Umbilical cord (tissue), 2 donors: ENCODE data around the gene CLEC3A. TPM values are rescaled to one million over a fixed set of nuclear protein-coding genes. Genes with fewer than 3 reads are reported as not detected.
A peak's percentile ranks its signal among the peaks of the same experiment; 100 is the strongest.
"Not testable (repeated sequence)": the region's sequence is repeated elsewhere in the genome, so short reads cannot be mapped to it uniquely, and the experiment has no call there.

Experiments
- DNase-seq: peaks from one replicate; pipeline ENCODE4 v3.0.0-alpha.2; 2015; ENCODE audit warnings: low spot score
- total RNA-seq: library from RNA; depleted of rRNA; stranded (reverse); fragments of >200 nt; gene quantifications from one replicate; pipeline ENCODE4 v1.2.3, GENCODE V29; 2014; ENCODE audit warnings: low replicate concordance; ENCODE audit not compliant: insufficient read depth

Gene CLEC3A, protein sequence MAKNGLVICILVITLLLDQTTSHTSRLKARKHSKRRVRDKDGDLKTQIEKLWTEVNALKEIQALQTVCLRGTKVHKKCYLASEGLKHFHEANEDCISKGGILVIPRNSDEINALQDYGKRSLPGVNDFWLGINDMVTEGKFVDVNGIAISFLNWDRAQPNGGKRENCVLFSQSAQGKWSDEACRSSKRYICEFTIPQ
- not detected for total RNA-seq

- DNase-seq = peak; percentile 70
Observed at GRCh38 chr16:78022347-78023060, at the start of gene CLEC3A. Gene CLEC3A (plus strand): TSS chr16:78022548. CDS start chr16:78022627, 79 bp downstream.

GRCh38 chr16:77974883-77975282, 47.5 kb upstream of the CLEC3A start:
- DNase-seq = no peak

GRCh38 chr16:77975942-77976341, 46.4 kb upstream of the CLEC3A start:
- no peak for DNase-seq

DNA sequence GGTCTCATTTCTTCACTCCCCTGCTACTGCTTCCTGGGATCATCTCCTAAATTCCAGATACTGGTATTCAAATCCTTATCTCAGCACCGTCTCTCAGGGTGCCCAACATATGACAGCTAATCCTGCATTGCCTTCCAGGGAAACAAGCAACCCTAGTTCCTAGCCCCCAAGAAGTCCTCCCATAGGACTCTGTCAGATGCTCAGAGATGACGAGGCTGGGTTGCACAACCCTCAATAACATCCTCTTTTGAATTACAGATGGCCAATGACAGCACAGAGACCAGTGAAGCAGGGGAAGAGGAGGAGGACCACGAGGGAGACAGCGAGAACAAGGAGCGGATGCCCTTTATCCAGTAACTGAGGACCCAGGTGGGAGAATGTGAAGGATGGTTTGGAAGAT, 45.0 kb upstream of the CLEC3A start:
- DNase-seq = no peak

- no peak for DNase-seq
Observed at GRCh38 chr16:77985111-77985510, 37.2 kb upstream of the CLEC3A start.

GRCh38 chr16:77986011-77986740, 36.2 kb upstream of the CLEC3A start:
- no peak for DNase-seq

- DNase-seq = peak; percentile 67
Observed at GRCh38 chr16:77987810-77988209, 34.5 kb upstream of the CLEC3A start.

DNA sequence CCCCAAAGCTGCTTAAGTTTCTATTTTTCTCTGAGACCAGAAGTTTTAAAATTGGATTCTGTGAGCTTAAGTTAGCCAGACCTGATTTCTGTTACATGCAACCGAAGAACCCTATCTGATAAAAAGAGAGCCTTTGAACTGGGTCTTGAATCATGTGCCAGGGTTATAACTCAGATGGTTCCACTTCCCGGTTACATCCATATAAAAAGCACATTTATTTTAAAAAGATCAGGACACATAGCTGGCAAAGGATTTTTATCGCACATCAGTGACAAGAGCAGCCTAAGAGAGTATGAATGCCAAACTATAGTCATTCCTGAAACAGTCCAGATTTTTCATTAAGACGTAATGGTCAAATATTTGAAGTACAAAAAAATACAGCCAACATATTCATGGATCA, 32.5 kb upstream of the CLEC3A start:
- peak; percentile 73 for DNase-seq

GRCh38 chr16:77991701-77992100, 30.6 kb upstream of the CLEC3A start:
- DNase-seq = no peak

GRCh38 chr16:77992381-77992780, 30.0 kb upstream of the CLEC3A start:
- not testable (repeated sequence) for DNase-seq

DNA sequence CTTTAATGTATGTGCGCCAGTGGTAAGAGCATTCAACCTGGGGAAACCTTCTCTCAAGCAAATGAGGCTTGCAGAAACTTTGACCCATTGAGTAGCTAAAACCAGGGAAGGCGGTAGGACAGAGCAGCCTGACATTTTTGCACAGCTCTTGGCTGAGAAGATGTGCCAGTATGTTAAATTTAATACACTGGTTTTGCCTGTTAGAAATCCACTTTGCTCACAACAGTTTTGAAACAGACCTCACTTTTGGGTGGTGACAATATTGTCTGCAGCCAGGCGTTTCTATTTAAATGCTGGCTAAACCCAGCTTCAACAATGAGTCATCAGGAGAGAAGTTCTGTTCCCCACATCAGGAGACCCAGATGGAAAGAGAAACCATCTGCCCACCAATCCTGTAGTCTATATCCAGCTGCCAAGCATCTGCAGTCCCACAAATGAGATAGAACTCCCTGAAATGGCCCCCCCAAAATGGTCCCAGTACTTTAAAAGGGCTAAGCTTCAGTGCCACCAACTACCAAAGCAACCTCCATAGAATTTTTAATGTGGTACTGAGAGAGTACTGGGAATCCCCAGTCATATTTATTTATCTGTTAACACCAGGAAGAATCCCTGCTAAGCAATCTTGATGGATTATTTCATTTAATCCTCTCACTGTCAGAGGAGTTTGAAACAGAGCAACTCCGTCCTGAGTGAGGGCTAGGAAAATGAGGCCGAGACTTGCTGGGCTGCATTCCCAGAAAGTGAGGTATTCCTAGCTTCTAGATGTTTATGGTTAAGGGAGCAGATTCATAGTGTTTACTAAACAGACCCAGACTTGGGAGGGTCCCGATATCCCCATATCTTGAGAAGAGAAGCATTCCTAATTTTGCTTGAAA, 29.0 kb upstream of the CLEC3A start:
- DNase-seq = peak; percentile 93

DNA sequence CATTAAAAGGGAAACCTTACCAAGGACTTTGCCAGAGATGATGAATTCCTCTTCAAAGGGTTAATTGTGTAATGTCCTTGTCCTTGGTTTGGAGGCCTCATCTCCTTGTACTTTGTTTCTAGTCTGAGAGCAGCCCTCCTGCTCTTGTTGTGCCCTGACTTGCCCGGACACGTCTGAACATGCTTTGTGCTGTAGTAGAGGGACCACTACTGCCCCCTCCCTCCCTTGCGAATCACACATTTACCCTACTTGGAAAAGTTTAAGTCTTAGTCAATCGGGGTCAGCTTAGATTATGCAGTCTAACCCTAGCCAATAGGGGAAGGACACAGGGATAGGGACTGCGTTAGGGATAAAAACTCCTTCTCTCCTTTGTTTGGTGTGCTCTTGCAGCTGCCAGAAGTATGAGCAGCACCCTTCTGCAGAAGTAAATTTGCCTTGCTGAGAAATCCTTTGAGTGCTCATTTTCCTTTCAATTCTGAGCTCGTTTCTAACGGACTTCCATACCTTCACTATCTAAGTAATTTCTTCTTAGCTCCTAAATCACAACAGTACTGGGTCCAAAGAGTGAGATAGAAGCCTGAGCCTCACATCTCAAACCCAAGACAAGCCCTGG, 26.4 kb upstream of the CLEC3A start:
- DNase-seq = no peak

DNA sequence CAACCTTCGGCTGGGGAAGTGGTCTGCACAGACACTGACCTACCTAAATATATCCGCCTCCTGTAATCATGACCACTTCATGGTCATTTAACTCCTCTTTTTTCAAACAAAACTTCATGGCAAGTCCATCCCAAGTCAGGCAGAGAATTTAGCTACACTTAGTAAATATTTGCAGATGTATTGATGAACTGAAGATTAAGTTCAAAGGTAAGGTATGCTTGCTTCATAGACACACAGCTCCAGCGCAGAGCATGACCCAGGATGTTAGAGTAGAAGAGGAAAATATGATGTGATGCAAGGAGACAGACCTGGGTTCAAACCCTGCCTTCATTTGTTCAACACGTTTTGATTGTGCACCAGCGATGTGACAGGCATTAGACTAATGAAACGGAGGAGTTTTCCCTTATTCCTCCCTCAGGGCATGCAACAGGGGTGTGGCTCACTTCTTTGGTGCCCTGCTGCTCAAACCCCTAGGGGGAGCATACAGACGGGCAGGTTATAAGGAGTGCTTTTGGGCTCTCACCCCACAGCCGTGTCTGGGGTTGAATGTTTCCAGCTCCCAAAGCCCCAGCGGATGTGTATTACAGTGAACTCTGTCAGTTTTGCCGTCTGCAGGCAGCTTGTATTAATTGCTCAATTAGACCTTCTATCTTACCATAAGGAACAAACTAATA, 23.9 kb upstream of the CLEC3A start:
- no peak for DNase-seq

GRCh38 chr16:78001451-78002025, 20.8 kb upstream of the CLEC3A start:
- DNase-seq = peak; percentile 92

DNA sequence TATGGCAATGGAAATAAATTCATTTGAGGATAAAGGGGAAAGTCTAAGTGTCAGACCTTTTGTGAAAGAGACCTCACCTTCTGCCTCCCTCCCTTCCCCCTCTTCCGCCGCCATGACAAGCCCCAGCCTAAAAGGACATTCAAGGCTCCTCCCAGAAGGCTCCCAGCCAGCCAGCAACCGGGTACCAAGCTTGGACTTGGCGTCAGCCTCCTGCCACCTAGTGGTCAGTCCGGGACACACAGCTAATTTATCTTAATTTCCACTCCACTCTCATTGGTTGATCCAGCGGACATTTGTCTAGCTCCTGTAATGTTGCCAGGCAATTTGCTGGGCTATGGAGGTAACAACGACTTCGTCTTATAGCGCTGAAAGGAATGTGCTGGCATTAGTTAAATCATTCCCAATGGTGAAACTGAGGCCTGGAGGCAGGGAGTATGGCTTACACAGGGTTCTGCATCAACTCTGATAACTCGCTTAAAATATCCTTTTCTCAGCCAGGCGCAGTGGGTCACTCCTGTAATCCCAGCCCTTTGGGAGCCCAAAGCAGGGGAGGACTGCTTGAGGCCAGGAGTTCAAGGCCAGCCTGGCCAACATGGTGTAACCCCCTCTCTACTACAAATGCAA, 19.3 kb upstream of the CLEC3A start:
- peak; percentile 91 for DNase-seq

- no peak for DNase-seq
Observed at GRCh38 chr16:78004517-78004916, 17.8 kb upstream of the CLEC3A start.

DNA sequence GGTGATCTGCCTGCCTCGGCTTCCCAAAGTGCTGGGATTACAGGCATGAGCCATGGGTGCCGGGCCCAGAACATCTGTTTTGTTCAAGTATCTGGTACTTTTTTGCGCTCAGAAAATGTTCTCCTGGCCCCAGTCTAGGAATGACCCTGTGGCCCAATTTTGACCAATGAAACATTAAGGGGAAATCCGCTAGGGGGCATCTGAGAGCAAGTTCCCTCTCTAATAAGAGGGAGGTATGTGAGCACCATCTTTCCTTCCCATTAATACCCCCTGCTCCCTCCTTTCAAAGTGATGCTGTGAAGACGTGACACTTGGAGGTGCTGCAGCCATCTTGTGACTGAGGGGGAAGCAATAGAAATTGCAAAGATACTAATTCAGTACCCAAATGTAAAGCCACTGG, 16.5 kb upstream of the CLEC3A start:
- no peak for DNase-seq

DNA sequence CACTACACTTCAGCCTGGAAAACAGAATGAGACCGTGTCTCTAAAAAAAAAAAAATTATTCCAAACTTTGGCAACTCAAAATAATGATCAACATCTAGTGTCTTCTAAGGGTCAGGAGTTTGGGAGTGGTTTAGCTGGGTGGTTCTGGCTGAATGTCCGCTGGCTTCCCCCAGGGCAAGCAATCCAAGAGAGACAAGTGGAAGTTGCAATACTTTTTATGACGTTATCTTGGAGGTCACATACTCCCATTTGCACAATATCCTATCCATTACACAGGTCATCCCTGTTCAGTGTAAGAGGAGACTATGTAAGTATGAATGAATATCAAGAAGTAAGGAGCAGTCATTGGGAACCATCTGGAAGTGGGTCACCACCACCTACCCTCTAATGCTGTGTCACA, 15.2 kb upstream of the CLEC3A start:
- DNase-seq = no peak

GRCh38 chr16:78024159-78024558, 1.8 kb downstream of the CLEC3A start:
- no peak for DNase-seq

DNA sequence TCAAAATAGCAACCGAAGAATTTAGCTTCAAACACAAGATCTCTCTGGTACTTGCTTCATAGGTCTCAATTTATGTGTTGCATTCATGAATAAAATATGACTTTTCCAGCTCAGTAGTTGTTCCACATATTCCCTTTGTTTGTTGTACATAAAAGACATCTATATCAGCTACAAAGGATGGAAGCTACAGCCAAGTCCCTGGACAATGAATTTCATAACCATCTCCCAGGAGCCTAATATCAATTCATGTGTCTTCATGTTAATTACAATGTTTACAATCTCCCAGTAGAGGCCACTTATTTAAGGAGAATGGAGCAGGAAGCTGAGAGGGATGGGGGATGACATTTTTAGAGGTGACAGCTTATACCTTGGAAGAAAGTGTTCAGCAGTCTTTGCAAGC, 3.3 kb downstream of the CLEC3A start:
- DNase-seq = no peak
